ENCODE results near the gene GAMT. TPM values are rescaled to one million over a fixed set of nuclear protein-coding genes. Genes with fewer than 3 reads are reported as not detected.

GAMT gene
- total RNA-seq, 1 experiment from 2014 or later, result 27.3 TPM

DNA sequence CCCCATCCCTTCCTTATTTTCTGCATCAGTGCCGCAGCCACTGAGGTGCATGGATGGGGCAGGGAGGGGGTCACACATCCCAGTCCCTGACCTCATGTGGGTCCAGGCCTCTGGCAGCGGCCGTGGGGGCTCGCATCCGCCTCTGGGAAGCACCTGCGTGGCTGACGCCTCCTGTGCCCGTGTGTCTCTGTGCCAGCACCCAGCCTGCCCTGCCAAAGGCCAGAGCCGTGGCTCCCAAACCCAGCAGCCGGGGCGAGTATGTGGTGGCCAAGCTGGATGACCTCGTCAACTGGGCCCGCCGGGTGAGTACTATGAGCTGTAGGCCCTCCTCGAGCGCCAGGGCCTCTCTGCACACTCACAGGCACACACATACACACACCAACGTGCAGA lies 12.7 kb downstream of the GAMT start:
- Histone ChIP-seq H3K79me2 (ENCODE audit: low read depth) (0 out of 2 replicates have a peak, but pooled peaks cover 4% of the 10 kb centered on the region), H3K27me3 (ENCODE audit: insufficient read depth, low read depth) (no peaks in the 10 kb centered on the region), H3F3A (ENCODE audit: insufficient read depth, low read depth) (no peaks in the 10 kb centered on the region), H2AFZ (no peak overlapping the region), H3K9me3 (ENCODE audit: insufficient read depth, low read depth) (no peaks in the 10 kb centered on the region), H3K9me2 (ENCODE audit: insufficient read depth) (no peaks in the 10 kb centered on the region), H3K4me2 (no peak overlapping the region), H4K20me1 (ENCODE audit: insufficient read depth) (no peaks in the 10 kb centered on the region), H3K36me3 (ENCODE audit: low read depth) (no peaks in the 10 kb centered on the region), H3K4me3 (no peak overlapping the region), H3K27ac (no peak overlapping the region), H3K4me1 (replicated peaks; ENCODE audit: insufficient read depth) (no peaks in the 10 kb centered on the region)
- intact Hi-C loops (cut with micrococcal nuclease; ENCODE audit: unreplicated experiment), result no loop called here
- CTCF ChIA-PET, result no interaction called here
- POLR2A ChIA-PET (ENCODE audit: unreplicated experiment), result no interaction called here
- TF ChIP-seq EZH2 (IDR thresholded peaks at IDR 0.05; ENCODE audit: low read depth), result no peak
- no TSS peak for BruUV-seq (replicated peaks)
- no peak for DNase-seq

DNA sequence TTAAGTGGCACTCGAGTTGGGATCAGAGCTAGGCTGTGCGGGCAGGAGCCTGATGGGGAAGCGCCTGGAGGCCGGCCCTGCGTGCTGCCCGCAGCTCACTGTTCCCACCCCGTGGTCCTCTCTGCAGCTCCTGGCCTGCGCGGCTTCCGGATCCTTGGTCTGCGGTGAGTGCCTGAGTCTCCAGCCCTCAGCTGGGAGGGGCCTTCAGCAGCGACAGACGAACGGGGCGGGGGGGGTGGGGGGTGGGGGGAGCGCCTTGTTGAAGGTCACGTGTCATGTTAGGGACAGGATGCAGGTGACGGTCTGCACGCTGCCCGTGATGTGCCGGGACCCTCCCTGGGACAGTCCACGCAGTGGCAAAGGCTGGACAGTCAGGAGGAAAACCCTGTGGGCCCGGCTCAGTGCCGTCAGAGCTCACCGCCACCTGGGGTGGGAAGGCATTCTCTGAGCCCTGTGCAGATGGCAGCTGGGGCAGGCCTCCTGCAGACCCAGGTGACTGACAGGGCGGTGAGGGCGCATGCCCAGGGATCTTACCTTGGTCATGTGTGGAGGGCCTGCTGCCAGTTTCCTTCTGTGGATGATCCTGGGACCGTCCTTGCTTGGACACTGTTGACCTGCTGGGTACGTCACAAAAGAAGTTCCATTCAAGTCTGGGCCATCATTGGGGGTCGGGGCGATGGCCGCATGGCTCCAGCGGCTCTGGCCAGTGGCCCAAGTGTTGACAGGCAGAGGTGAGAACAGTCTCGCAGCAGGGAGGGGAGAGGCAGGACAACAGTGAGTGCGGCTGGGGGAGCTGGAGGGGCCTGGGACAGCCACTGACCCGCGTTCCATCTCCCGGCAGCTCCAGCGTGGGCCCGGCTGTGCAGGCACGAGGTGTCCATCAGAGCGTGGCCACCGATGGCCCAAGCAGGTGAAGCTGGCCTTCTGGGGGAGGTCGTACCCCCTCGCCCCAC lies 13.4 kb downstream of the GAMT start:
- Histone ChIP-seq H3K9me2 (ENCODE audit: insufficient read depth) (no peaks in the 10 kb centered on the region), H3K4me1 (replicated peaks; ENCODE audit: insufficient read depth) (no peaks in the 10 kb centered on the region), H3K9me3 (ENCODE audit: insufficient read depth, low read depth) (no peaks in the 10 kb centered on the region), H3K27ac (no peak overlapping the region), H4K20me1 (ENCODE audit: insufficient read depth) (no peaks in the 10 kb centered on the region), H3K4me3 (no peak overlapping the region), H2AFZ (no peak overlapping the region), H3K79me2 (ENCODE audit: low read depth) (0 out of 2 replicates have a peak, but pooled peaks cover 4% of the 10 kb centered on the region), H3K4me2 (no peak overlapping the region), H3K36me3 (ENCODE audit: low read depth) (no peaks in the 10 kb centered on the region), H3F3A (ENCODE audit: insufficient read depth, low read depth) (peaks cover 2% of the 10 kb centered on the region; the same call in 1 of the 2 replicates), H3K27me3 (ENCODE audit: insufficient read depth, low read depth) (no peaks in the 10 kb centered on the region)
- no TSS peak for BruUV-seq (replicated peaks)
- POLR2A ChIA-PET (ENCODE audit: unreplicated experiment), result no interaction called here
- no peak for DNase-seq
- TF ChIP-seq, protein P1, sequence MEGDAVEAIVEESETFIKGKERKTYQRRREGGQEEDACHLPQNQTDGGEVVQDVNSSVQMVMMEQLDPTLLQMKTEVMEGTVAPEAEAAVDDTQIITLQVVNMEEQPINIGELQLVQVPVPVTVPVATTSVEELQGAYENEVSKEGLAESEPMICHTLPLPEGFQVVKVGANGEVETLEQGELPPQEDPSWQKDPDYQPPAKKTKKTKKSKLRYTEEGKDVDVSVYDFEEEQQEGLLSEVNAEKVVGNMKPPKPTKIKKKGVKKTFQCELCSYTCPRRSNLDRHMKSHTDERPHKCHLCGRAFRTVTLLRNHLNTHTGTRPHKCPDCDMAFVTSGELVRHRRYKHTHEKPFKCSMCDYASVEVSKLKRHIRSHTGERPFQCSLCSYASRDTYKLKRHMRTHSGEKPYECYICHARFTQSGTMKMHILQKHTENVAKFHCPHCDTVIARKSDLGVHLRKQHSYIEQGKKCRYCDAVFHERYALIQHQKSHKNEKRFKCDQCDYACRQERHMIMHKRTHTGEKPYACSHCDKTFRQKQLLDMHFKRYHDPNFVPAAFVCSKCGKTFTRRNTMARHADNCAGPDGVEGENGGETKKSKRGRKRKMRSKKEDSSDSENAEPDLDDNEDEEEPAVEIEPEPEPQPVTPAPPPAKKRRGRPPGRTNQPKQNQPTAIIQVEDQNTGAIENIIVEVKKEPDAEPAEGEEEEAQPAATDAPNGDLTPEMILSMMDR (conservative IDR thresholded peaks at IDR 0.05), result no peak
- no peak for TF ChIP-seq EZH2 (IDR thresholded peaks at IDR 0.05; ENCODE audit: low read depth)
- intact Hi-C loops (cut with micrococcal nuclease; ENCODE audit: unreplicated experiment), result no loop called here
- CTCF ChIA-PET, result no interaction called here

DNA sequence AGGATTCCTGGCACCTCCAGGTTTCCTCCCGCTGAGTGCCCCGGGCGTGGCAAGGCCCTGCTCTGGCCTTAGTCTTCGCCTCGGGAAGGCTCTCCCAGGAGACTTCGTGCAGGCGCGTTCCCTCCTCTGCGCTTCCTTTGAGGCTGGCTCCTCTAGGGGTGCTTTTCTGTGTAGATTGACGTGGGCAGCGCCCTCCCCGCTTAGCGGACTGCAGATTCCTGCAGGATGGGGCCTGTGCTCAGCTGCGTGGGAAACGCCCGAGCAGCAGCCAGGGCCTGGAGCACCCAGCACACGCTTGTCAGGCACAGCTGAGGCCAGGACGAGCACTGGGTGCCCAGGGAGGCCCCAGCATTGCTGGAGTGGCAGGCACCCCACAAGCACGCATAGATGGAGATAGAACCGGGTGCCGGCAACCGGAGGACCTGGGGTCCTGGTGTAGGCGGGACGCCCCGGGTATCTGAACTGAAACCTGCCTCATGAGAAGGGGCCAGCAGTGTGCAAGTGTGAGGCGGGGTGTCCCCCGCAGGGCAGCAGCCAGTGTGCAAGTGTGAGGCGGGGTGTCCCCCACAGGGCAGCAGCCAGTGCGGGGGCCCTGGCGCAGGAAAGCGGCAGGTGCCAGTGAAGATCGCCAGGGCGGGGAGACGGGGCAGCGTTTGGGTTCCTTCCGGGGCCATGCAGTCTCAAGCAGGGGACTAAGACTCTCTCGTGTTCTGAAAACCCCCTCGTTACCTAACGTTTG lies 14.2 kb downstream of the GAMT start:
- no peaks in the 10 kb centered on the region for H3K9me3 ChIP-seq (ENCODE audit: insufficient read depth, low read depth)
- POLR2A ChIA-PET (ENCODE audit: unreplicated experiment), result no interaction called here
- H4K20me1 ChIP-seq (ENCODE audit: insufficient read depth), result no peaks in the 10 kb centered on the region
- no peak overlapping the region for H3K4me3 ChIP-seq
- H2AFZ ChIP-seq, result no peak overlapping the region
- no peak overlapping the region for H3K4me2 ChIP-seq
- BruUV-seq (replicated peaks), result no TSS peak
- H3K4me1 ChIP-seq (replicated peaks; ENCODE audit: insufficient read depth), result no peaks in the 10 kb centered on the region
- no peaks in the 10 kb centered on the region for H3K27me3 ChIP-seq (ENCODE audit: insufficient read depth, low read depth)
- intact Hi-C loops (cut with micrococcal nuclease; ENCODE audit: unreplicated experiment), result no loop called here
- H3K79me2 ChIP-seq (ENCODE audit: low read depth), result 0 out of 2 replicates have a peak, but pooled peaks cover 4% of the 10 kb centered on the region
- no peaks in the 10 kb centered on the region for H3K36me3 ChIP-seq (ENCODE audit: low read depth)
- no peak for DNase-seq
- no peak overlapping the region for H3K27ac ChIP-seq
- H3F3A ChIP-seq (ENCODE audit: insufficient read depth, low read depth), result peaks cover 5% of the 10 kb centered on the region; the same call in 1 of the 2 replicates
- no peaks in the 10 kb centered on the region for H3K9me2 ChIP-seq (ENCODE audit: insufficient read depth)
- TF ChIP-seq EZH2 (IDR thresholded peaks at IDR 0.05; ENCODE audit: low read depth), result no peak
- TF ChIP-seq, protein P1 (conservative IDR thresholded peaks at IDR 0.05), result no peak
- CTCF ChIA-PET, result no interaction called here

Data from PC-9 (cell line).